Measurements from ENCODE around the gene SIK2. TPM values are rescaled to one million over a fixed set of nuclear protein-coding genes. Genes with fewer than 3 reads are reported as not detected.

The SIK2 gene
- total RNA-seq, 1 experiment from 2014 or later: 13.0 TPM

DNA sequence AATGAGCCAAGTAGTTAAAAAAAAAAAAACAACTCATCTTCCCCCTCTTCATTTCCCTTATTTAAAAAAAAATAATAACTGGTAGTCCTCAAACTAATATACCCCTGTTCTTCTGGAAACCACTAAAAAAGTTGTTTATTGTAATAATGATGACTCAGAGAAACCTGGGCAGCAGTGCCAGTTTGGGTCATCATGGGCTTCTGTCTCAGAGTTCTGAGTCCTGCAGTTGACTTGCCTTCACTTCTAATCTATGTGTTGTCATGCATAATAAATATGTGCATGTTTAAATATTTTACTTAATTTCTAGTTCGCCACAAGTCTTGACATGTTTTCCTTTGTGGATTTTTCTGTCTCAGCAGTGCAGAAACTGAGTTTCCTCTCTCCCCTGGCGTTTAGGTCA lies 117.1 kb downstream of the SIK2 start:
- Histone ChIP-seq H3K4me3 (replicated peaks in 1 of 2; ENCODE audit: low read depth in 1 of 2, low read length in 2 of 2) (no peak overlapping the region), H2AFZ (ENCODE audit: low read depth, low read length, poor library complexity, severe bottlenecking) (no peak overlapping the region), H3K79me2 (ENCODE audit: insufficient read depth, low read length) (no peaks in the 10 kb centered on the region), H3K9me3 (ENCODE audit: control insufficient read depth in 1 of 2, insufficient read depth in 1 of 2, low read depth in 1 of 2, low read length in 2 of 2) (no peaks in the 10 kb centered on the region), H4K20me1 (ENCODE audit: insufficient read depth) (no peaks in the 10 kb centered on the region), H3K27me3 (ENCODE audit: insufficient read depth, low read length) (no peaks in the 10 kb centered on the region), H3K4me2 (ENCODE audit: low read length) (no peak overlapping the region), H3K9me2 (ENCODE audit: insufficient read depth) (no peaks in the 10 kb centered on the region), H3K27ac (ENCODE audit: low read depth, low read length) (no peak overlapping the region), H3K36me3 (ENCODE audit: control insufficient read depth in 1 of 2, insufficient read depth in 2 of 2, low read length in 2 of 2) (peaks cover 15 to 24% of the 10 kb centered on the region in 2 experiments), H3K4me1 (ENCODE audit: control insufficient read depth in 1 of 2, insufficient read depth in 2 of 2, low read length in 2 of 2) (no peaks in the 10 kb centered on the region), H3K9ac (ENCODE audit: low read length) (no peak overlapping the region)
- ChIA-PET RAD21 (ENCODE audit: low non-redundant PET in 1 of 2, low total read pairs in 2 of 2, uncharacterized antibody in 2 of 2, unreplicated experiment in 2 of 2) (no interaction called here), POLR2A (no interaction called here), CTCF (no interaction called here)
- intact Hi-C loops (cut with micrococcal nuclease): no loop called here
- DNase-seq (ENCODE audit: low read depth, low spot score) (no peak), ATAC-seq (no peak)
- no TSS peak for BruUV-seq (replicated peaks)
- TF ChIP-seq, protein P1, sequence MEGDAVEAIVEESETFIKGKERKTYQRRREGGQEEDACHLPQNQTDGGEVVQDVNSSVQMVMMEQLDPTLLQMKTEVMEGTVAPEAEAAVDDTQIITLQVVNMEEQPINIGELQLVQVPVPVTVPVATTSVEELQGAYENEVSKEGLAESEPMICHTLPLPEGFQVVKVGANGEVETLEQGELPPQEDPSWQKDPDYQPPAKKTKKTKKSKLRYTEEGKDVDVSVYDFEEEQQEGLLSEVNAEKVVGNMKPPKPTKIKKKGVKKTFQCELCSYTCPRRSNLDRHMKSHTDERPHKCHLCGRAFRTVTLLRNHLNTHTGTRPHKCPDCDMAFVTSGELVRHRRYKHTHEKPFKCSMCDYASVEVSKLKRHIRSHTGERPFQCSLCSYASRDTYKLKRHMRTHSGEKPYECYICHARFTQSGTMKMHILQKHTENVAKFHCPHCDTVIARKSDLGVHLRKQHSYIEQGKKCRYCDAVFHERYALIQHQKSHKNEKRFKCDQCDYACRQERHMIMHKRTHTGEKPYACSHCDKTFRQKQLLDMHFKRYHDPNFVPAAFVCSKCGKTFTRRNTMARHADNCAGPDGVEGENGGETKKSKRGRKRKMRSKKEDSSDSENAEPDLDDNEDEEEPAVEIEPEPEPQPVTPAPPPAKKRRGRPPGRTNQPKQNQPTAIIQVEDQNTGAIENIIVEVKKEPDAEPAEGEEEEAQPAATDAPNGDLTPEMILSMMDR (IDR thresholded peaks at IDR 0.05 in 2 of 3, conservative IDR thresholded peaks at IDR 0.05 in 1 of 3; ENCODE audit: borderline replicate concordance in 1 of 3, insufficient read depth in 1 of 3, low read depth in 2 of 3, low read length in 2 of 3): no peak

DNA sequence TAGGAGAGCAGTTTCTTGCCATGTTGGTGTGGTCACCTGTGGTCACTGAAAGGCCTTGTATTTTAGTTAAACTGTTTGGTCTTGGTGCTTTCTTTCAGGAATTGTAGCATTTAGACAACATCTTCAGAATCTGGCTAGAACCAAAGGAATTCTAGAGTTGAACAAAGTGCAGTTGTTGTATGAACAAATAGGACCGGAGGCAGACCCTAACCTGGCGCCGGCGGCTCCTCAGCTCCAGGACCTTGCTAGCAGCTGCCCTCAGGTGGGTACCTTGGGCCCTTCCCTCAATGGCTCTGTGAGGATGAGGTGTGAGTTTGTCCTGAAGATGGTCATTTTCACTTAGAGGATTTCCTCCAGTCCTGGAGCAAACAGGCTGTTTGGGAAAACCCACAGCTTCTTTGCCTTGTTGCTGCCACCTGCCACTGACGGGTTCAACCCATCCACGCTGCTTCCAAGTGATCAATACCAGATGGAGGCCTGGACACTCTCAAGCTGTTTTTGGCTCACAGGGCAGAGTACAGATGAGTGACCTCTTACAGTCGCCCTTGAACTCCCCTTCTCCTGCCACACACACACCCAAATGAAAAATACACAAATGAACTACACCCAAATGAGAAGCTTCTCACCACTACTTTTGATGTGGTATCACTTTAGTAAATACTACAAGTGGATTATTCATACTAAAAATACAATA lies 118.7 kb downstream of the SIK2 start:
- CTCF ChIA-PET: no interaction called here
- DNase-seq (ENCODE audit: low read depth, low spot score) (no peak), ATAC-seq (no peak)
- Histone ChIP-seq H3K27me3 (ENCODE audit: insufficient read depth, low read length) (no peaks in the 10 kb centered on the region), H3K9ac (ENCODE audit: low read length) (no peak overlapping the region), H4K20me1 (ENCODE audit: insufficient read depth) (no peaks in the 10 kb centered on the region), H3K4me3 (replicated peaks in 1 of 2; ENCODE audit: low read depth in 1 of 2, low read length in 2 of 2) (no peak overlapping the region), H3K9me2 (ENCODE audit: insufficient read depth) (no peaks in the 10 kb centered on the region), H3K4me1 (ENCODE audit: control insufficient read depth in 1 of 2, insufficient read depth in 2 of 2, low read length in 2 of 2) (no peaks in the 10 kb centered on the region), H3K4me2 (ENCODE audit: low read length) (no peak overlapping the region), H3K9me3 (ENCODE audit: control insufficient read depth in 1 of 2, insufficient read depth in 1 of 2, low read depth in 1 of 2, low read length in 2 of 2) (no peaks in the 10 kb centered on the region), H3K36me3 (ENCODE audit: control insufficient read depth in 1 of 2, insufficient read depth in 2 of 2, low read length in 2 of 2) (peaks cover 20 to 36% of the 10 kb centered on the region in 2 experiments), H2AFZ (ENCODE audit: low read depth, low read length, poor library complexity, severe bottlenecking) (no peak overlapping the region), H3K27ac (ENCODE audit: low read depth, low read length) (no peak overlapping the region), H3K79me2 (ENCODE audit: insufficient read depth, low read length) (no peaks in the 10 kb centered on the region)
- BruUV-seq (replicated peaks): no TSS peak
- POLR2A ChIA-PET: no interaction called here
- RAD21 ChIA-PET (ENCODE audit: low non-redundant PET in 1 of 2, low total read pairs in 2 of 2, uncharacterized antibody in 2 of 2, unreplicated experiment in 2 of 2): no interaction called here
- intact Hi-C loops (cut with micrococcal nuclease): no loop called here
- no peak for TF ChIP-seq ELF1 (IDR thresholded peaks at IDR 0.05; ENCODE audit: borderline replicate concordance, low read depth)
- TF ChIP-seq, protein P2, sequence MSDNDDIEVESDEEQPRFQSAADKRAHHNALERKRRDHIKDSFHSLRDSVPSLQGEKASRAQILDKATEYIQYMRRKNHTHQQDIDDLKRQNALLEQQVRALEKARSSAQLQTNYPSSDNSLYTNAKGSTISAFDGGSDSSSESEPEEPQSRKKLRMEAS (IDR thresholded peaks at IDR 0.05): no peak
- TF ChIP-seq, protein P3, sequence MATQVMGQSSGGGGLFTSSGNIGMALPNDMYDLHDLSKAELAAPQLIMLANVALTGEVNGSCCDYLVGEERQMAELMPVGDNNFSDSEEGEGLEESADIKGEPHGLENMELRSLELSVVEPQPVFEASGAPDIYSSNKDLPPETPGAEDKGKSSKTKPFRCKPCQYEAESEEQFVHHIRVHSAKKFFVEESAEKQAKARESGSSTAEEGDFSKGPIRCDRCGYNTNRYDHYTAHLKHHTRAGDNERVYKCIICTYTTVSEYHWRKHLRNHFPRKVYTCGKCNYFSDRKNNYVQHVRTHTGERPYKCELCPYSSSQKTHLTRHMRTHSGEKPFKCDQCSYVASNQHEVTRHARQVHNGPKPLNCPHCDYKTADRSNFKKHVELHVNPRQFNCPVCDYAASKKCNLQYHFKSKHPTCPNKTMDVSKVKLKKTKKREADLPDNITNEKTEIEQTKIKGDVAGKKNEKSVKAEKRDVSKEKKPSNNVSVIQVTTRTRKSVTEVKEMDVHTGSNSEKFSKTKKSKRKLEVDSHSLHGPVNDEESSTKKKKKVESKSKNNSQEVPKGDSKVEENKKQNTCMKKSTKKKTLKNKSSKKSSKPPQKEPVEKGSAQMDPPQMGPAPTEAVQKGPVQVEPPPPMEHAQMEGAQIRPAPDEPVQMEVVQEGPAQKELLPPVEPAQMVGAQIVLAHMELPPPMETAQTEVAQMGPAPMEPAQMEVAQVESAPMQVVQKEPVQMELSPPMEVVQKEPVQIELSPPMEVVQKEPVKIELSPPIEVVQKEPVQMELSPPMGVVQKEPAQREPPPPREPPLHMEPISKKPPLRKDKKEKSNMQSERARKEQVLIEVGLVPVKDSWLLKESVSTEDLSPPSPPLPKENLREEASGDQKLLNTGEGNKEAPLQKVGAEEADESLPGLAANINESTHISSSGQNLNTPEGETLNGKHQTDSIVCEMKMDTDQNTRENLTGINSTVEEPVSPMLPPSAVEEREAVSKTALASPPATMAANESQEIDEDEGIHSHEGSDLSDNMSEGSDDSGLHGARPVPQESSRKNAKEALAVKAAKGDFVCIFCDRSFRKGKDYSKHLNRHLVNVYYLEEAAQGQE (IDR thresholded peaks at IDR 0.05; ENCODE audit: low read depth): no peak
- no peak for TF ChIP-seq CBX3 (IDR thresholded peaks at IDR 0.05; ENCODE audit: low read depth)
- TF ChIP-seq POLR2AphosphoS5 (IDR thresholded peaks at IDR 0.05; ENCODE audit: low read depth, low read length): no peak
- TF ChIP-seq SP1 (IDR thresholded peaks at IDR 0.05; ENCODE audit: low read depth): no peak
- TF ChIP-seq ZNF274 (IDR thresholded peaks at IDR 0.05; ENCODE audit: low read depth, low read length): no peak
- TF ChIP-seq EZH2phosphoT487 (IDR thresholded peaks at IDR 0.05; ENCODE audit: borderline replicate concordance): no peak
- no peak for TF ChIP-seq EGR1 (IDR thresholded peaks at IDR 0.05; ENCODE audit: low read depth)
- TF ChIP-seq, protein P4, sequence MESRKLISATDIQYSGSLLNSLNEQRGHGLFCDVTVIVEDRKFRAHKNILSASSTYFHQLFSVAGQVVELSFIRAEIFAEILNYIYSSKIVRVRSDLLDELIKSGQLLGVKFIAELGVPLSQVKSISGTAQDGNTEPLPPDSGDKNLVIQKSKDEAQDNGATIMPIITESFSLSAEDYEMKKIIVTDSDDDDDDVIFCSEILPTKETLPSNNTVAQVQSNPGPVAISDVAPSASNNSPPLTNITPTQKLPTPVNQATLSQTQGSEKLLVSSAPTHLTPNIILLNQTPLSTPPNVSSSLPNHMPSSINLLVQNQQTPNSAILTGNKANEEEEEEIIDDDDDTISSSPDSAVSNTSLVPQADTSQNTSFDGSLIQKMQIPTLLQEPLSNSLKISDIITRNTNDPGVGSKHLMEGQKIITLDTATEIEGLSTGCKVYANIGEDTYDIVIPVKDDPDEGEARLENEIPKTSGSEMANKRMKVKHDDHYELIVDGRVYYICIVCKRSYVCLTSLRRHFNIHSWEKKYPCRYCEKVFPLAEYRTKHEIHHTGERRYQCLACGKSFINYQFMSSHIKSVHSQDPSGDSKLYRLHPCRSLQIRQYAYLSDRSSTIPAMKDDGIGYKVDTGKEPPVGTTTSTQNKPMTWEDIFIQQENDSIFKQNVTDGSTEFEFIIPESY (IDR thresholded peaks at IDR 0.05; ENCODE audit: extremely low read depth, insufficient replicate concordance, low read length): no peak

Data from HCT116 (cell line).